HCT116 (cell line): ENCODE results near the gene DYNC2LI1. TPM values are rescaled to one million over a fixed set of nuclear protein-coding genes. Genes with fewer than 3 reads are reported as not detected.

Experiments
- ATAC-seq: fragments of 200-7000 bp; cut with Tn5 transposase; 2 replicates; pipeline ENCODE4 v1.9.1; 2020; ENCODE audit warnings: mild to moderate bottlenecking, moderate library complexity
- BruUV-seq: library from RNA; stranded (reverse); fragments of 400-500 nt; replicated peaks from 2 replicates; lab custom pipeline; 2021; lab: Mats Ljungman, UMichigan
- CTCF ChIA-PET: fragments of 300-600 bp; sonication (Branson Sonifier 250); formaldehyde crosslinking; loops from one replicate; lab custom pipeline; 2021; ENCODE audit warnings: antibody characterized with exemption; lab: Charles Lee
- POLR2A ChIA-PET: fragments of 300-600, 350-600 bp; sonication (Branson Sonifier 250); formaldehyde crosslinking; loops from one replicate; lab custom pipeline; 2021; ENCODE audit warnings: antibody characterized with exemption; lab: Charles Lee
- RAD21 ChIA-PET, 2 experiments: fragments of 300-600 bp; sonication (Branson Sonifier 250); formaldehyde crosslinking; loops; one replicate each; lab custom pipeline; 2023; ENCODE audit warnings: low total read pairs in 2 of 2; ENCODE audit not compliant: uncharacterized antibody in 2 of 2, unreplicated experiment in 2 of 2, low non-redundant PET in 1 of 2; lab: Charles Lee
- DNase-seq: peaks from one replicate; pipeline ENCODE4 v3.0.0-alpha.2; 2010; ENCODE audit warnings: low read depth, low spot score
- H2AFZ ChIP-seq: fragments of 200-600 bp; shearing (Covaris generic), sonication (generic); 2 replicates; pipeline ENCODE4 v1.6.1; 2017; ENCODE audit warnings: low read depth, mixed run types, mixed read lengths, antibody characterized with exemption, low read length; ENCODE audit not compliant: poor library complexity, severe bottlenecking
- H3K27ac ChIP-seq: 2 replicates; pipeline ENCODE4 v1.5.1; 2012; ENCODE audit warnings: low read depth, low read length
- H3K27me3 ChIP-seq: fragments of 200-600 bp; sonication (generic); 2 replicates; pipeline ENCODE4 v1.6.1; 2016; ENCODE audit warnings: mixed run types, low read length, mixed read lengths; ENCODE audit not compliant: insufficient read depth
- H3K36me3 ChIP-seq, 2 experiments: fragments of 200-500 bp in 1 of 2; fragments of 200-600 bp in 1 of 2; sonication (Bioruptor generic) in 1 of 2; sonication (generic) in 1 of 2; 2 replicates each; pipeline versions ENCODE4 v1.5.1 to v1.6.1; 2014 to 2016; ENCODE audit warnings: low read length in 2 of 2, inconsistent platforms in 1 of 2, mixed read lengths in 1 of 2, mixed run types in 1 of 2; ENCODE audit not compliant: insufficient read depth in 2 of 2, control insufficient read depth in 1 of 2
- H3K4me1 ChIP-seq, 2 experiments: fragments of 200-600 bp in 1 of 2; sonication (generic) in 1 of 2; 2 replicates each; pipeline versions ENCODE4 v1.5.1 to v1.6.1; 2012 to 2017; ENCODE audit warnings: low read length in 2 of 2, inconsistent platforms in 1 of 2, mild to moderate bottlenecking in 1 of 2, mixed read lengths in 1 of 2, mixed run types in 1 of 2, moderate library complexity in 1 of 2; ENCODE audit not compliant: insufficient read depth in 2 of 2, control insufficient read depth in 1 of 2
- H3K4me2 ChIP-seq: fragments of 200-600 bp; sonication (generic); 2 replicates; pipeline ENCODE4 v1.6.1; 2017; ENCODE audit warnings: mixed run types, low read length, mixed read lengths
- H3K4me3 ChIP-seq, 2 experiments: fragments of 200-600 bp in 1 of 2; sonication (generic) in 1 of 2; replicated peaks in 1 of 2; 2 replicates each; pipeline ENCODE4 v1.5.1; 2011 to 2016; ENCODE audit warnings: low read length in 2 of 2, control low read depth in 1 of 2, low read depth in 1 of 2, mild to moderate bottlenecking in 1 of 2, mixed read lengths in 1 of 2, mixed run types in 1 of 2
- H3K79me2 ChIP-seq: fragments of 200-600 bp; sonication (generic); 2 replicates; pipeline ENCODE4 v1.6.1; 2017; ENCODE audit warnings: mild to moderate bottlenecking, mixed run types, low read length, moderate library complexity, mixed read lengths; ENCODE audit not compliant: insufficient read depth
- H3K9ac ChIP-seq: fragments of 200-600 bp; sonication (generic); 2 replicates; pipeline ENCODE4 v1.6.1; 2016; ENCODE audit warnings: low read length, mixed read lengths
- H3K9me2 ChIP-seq: fragments of 200-600 bp; sonication (generic), shearing (Covaris generic); 2 replicates; pipeline ENCODE4 v1.6.1; 2017; ENCODE audit warnings: mixed run types, mild to moderate bottlenecking, moderate library complexity; ENCODE audit not compliant: insufficient read depth
- H3K9me3 ChIP-seq, 2 experiments: fragments of 200-500 bp in 1 of 2; fragments of 200-600 bp in 1 of 2; sonication (Bioruptor generic) in 1 of 2; sonication (generic) in 1 of 2; 2 replicates each; pipeline ENCODE4 v1.6.1; 2014 to 2017; ENCODE audit warnings: low read length in 2 of 2, mixed read lengths in 2 of 2, inconsistent platforms in 1 of 2, low read depth in 1 of 2, mild to moderate bottlenecking in 1 of 2, mixed run types in 1 of 2, moderate library complexity in 1 of 2; ENCODE audit not compliant: control insufficient read depth in 1 of 2, insufficient read depth in 1 of 2
- H4K20me1 ChIP-seq: fragments of 200-600 bp; sonication (generic), shearing (Covaris generic); 2 replicates; pipeline ENCODE4 v1.6.1; 2017; ENCODE audit warnings: mixed run types, mild to moderate bottlenecking, moderate library complexity; ENCODE audit not compliant: insufficient read depth
- ATF3 ChIP-seq: IDR thresholded peaks from 2 replicates; pipeline ENCODE4 v1.6.1; 2012
- CBX3 ChIP-seq: IDR thresholded peaks from 2 replicates; pipeline ENCODE4 v1.6.1; 2012; ENCODE audit warnings: low read depth
- CEBPB ChIP-seq: IDR thresholded peaks from 2 replicates; pipeline ENCODE4 v1.6.1; 2012; ENCODE audit warnings: low read depth
- ELF1 ChIP-seq: IDR thresholded peaks from 2 replicates; pipeline ENCODE4 v1.6.1; 2012; ENCODE audit warnings: low read depth, borderline replicate concordance
- EZH2 ChIP-seq: fragments of 200-600 bp; sonication (generic); IDR thresholded peaks from 2 replicates; pipeline ENCODE4 v1.6.1; 2017; ENCODE audit warnings: antibody characterized with exemption, mixed run types
- FOSL1 ChIP-seq: IDR thresholded peaks from 2 replicates; pipeline ENCODE4 v1.6.1; 2012; ENCODE audit warnings: low read depth
- JUND ChIP-seq: IDR thresholded peaks from 2 replicates; pipeline ENCODE4 v1.6.1; 2012
- POLR2AphosphoS5 ChIP-seq: IDR thresholded peaks from 2 replicates; pipeline ENCODE4 v1.6.1; 2011; ENCODE audit warnings: mild to moderate bottlenecking, low read depth, low read length, moderate library complexity
- RAD21 ChIP-seq: IDR thresholded peaks from 2 replicates; pipeline ENCODE4 v1.6.1; 2012; ENCODE audit warnings: low read depth, mild to moderate bottlenecking
- REST ChIP-seq: IDR thresholded peaks from 2 replicates; pipeline ENCODE4 v1.6.1; 2012; ENCODE audit warnings: low read depth
- SIN3A ChIP-seq: IDR thresholded peaks from 2 replicates; pipeline ENCODE4 v1.6.1; 2012; ENCODE audit warnings: low read depth
- SP1 ChIP-seq: IDR thresholded peaks from 2 replicates; pipeline ENCODE4 v1.6.1; 2012; ENCODE audit warnings: low read depth
- SRF ChIP-seq: IDR thresholded peaks from 2 replicates; pipeline ENCODE4 v1.6.1; 2012; ENCODE audit warnings: low read depth
- TCF7L2 ChIP-seq: IDR thresholded peaks from 2 replicates; pipeline ENCODE4 v1.7.0; 2011; ENCODE audit warnings: borderline replicate concordance, inconsistent platforms; ENCODE audit not compliant: insufficient read depth, insufficient read length; ENCODE audit errors: extremely low read depth
- intact Hi-C: fragments of 100-400 bp; cut with micrococcal nuclease; formaldehyde crosslinking; loops from 2 replicates; pipeline ENCODE4 v1.10.0; 2022
- total RNA-seq: library from RNA; stranded (reverse); gene quantifications from one replicate; pipeline ENCODE4 v1.2.1, GENCODE V29; 2021; ENCODE audit not compliant: unreplicated experiment
- TF ChIP-seq, protein P1 (sequence below): IDR thresholded peaks from 2 replicates; pipeline ENCODE4 v1.6.1; 2012

The DYNC2LI1 gene
- total RNA-seq, 1 experiment from 2014 or later: 16.7 TPM

GRCh38 chr2:43764086-43764705, 9.6 kb upstream of the DYNC2LI1 start:
- no peak overlapping the region for H3K4me2 ChIP-seq
- H3K9me2 ChIP-seq: no peaks in the 10 kb centered on the region
- BruUV-seq: no TSS peak
- CTCF ChIA-PET: no interaction called here
- H3K79me2 ChIP-seq: no peaks in the 10 kb centered on the region
- DNase-seq: no peak
- H3K36me3 ChIP-seq: no peaks in the 10 kb centered on the region
- intact Hi-C loops: no loop called here
- TF ChIP-seq SP1: no peak
- TF ChIP-seq SRF: no peak
- no peak for TF ChIP-seq TCF7L2
- TF ChIP-seq JUND: no peak
- TF ChIP-seq FOSL1: no peak
- TF ChIP-seq, protein P1, sequence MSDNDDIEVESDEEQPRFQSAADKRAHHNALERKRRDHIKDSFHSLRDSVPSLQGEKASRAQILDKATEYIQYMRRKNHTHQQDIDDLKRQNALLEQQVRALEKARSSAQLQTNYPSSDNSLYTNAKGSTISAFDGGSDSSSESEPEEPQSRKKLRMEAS: no peak
- TF ChIP-seq SIN3A: no peak
- no peak for TF ChIP-seq POLR2AphosphoS5
- no peak overlapping the region for H3K27ac ChIP-seq
- H2AFZ ChIP-seq: no peak overlapping the region
- no peaks in the 10 kb centered on the region for H3K27me3 ChIP-seq
- H3K9ac ChIP-seq: no peak overlapping the region
- H3K9me3 ChIP-seq: no peaks in the 10 kb centered on the region
- RAD21 ChIA-PET: no interaction called here
- H3K4me1 ChIP-seq: peaks cover 0 to 8% of the 10 kb centered on the region in 2 experiments; a peak in 2 of 4 replicates
- no peak for ATAC-seq
- no peak overlapping the region for H3K4me3 ChIP-seq
- POLR2A ChIA-PET: no interaction called here
- H4K20me1 ChIP-seq: no peaks in the 10 kb centered on the region

DNA sequence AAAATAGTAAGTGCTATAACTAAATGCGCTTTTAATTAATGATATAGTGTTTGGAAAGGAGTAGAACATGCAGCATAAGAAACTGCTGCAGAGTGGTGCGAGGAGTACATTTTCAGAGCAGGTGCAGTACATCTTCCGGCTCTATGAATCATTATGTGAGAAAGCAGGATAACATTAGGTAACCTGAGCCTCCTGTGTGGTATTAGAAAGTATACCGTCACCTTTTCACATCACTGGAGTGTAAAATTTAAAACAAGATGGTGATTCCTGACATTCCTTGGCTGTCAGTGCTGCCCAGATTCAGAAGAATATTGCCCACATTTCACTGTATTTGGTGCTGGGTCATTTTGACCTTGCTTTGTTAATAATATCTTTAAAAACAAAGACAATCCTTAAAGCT, 7.8 kb upstream of the DYNC2LI1 start:
- ATAC-seq (no peak), DNase-seq (no peak)
- no peaks in the 10 kb centered on the region for H3K9me3 ChIP-seq
- H3K36me3 ChIP-seq: no peaks in the 10 kb centered on the region
- H3K27me3 ChIP-seq: no peaks in the 10 kb centered on the region
- ChIA-PET POLR2A (no interaction called here), CTCF (no interaction called here), RAD21 (no interaction called here)
- no peaks in the 10 kb centered on the region for H3K79me2 ChIP-seq
- no peak overlapping the region for H2AFZ ChIP-seq
- intact Hi-C loops: no loop called here
- no peak overlapping the region for H3K9ac ChIP-seq
- no peaks in the 10 kb centered on the region for H3K9me2 ChIP-seq
- no peak overlapping the region for H3K4me3 ChIP-seq
- H3K4me1 ChIP-seq: no peaks in the 10 kb centered on the region
- H3K27ac ChIP-seq: no peak overlapping the region
- H4K20me1 ChIP-seq: no peaks in the 10 kb centered on the region
- no TSS peak for BruUV-seq
- no peak overlapping the region for H3K4me2 ChIP-seq
- TF ChIP-seq ATF3: no peak
- no peak for TF ChIP-seq ELF1
- TF ChIP-seq FOSL1: no peak
- TF ChIP-seq SIN3A: no peak
- no peak for TF ChIP-seq CBX3
- no peak for TF ChIP-seq EZH2
- TF ChIP-seq CEBPB: no peak
- TF ChIP-seq SP1: no peak
- TF ChIP-seq REST: no peak
- no peak for TF ChIP-seq JUND
- TF ChIP-seq TCF7L2: no peak
- no peak for TF ChIP-seq SRF
- no peak for TF ChIP-seq RAD21
